Suprapubic skin (tissue), 3 donors: ENCODE results near the gene INPP5A.

ENCODE experiments used
- CTCF ChIP-seq, 2 donors: fragments of 200-600 bp in 1 of 2; fragments of 450-650 bp in 1 of 2; sonication (generic) in 1 of 2; IDR thresholded peaks; one replicate each; pipeline ENCODE4 v1.5.1; 2016 to 2019; ENCODE audit warnings: antibody characterized with exemption in 2 of 2, mild to moderate bottlenecking in 1 of 2, moderate library complexity in 1 of 2
- POLR2AphosphoS5 ChIP-seq, 3 donors: sonication (generic); formaldehyde crosslinking; IDR thresholded peaks; one replicate each; pipeline ENCODE4 v1.6.1; 2017; ENCODE audit warnings: antibody characterized with exemption in 3 of 3

- TF ChIP-seq CTCF (IDR thresholded peaks at IDR 0.05): no peak
- no peak for TF ChIP-seq POLR2AphosphoS5 (IDR thresholded peaks at IDR 0.05)
Measured at GRCh38 chr10:132558516-132559413, 21.2 kb downstream of the INPP5A start.
